HG02678 (cell line): Measurements from ENCODE around the gene RBM26.

Experiments used
- ATAC-seq: cut with Tn5 transposase; IDR thresholded peaks from one replicate; pipeline ENCODE4 v1.9.1; 2021; ENCODE audit warnings: mild to moderate bottlenecking, moderate library complexity; ENCODE audit not compliant: unreplicated experiment

Gene RBM26

DNA sequence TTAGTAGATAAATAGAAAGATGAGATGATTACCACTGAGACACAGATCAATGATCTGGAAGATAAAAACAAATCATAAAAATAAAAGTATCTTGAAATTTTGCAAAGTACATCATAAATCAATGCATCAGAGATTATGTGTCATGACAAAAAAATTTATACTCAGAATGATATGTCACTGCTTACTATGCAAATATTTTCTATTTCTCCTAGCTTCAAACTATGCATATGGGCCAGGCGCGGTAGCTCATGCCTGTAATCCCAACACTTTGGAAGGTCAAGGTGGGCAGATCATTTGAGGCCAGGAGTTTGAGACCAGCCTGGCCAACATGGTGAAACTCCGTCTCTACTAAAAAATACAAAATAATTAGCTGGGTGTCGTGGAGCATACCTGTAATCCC is 17.3 kb upstream of the RBM26 start:
- no peak for ATAC-seq

DNA sequence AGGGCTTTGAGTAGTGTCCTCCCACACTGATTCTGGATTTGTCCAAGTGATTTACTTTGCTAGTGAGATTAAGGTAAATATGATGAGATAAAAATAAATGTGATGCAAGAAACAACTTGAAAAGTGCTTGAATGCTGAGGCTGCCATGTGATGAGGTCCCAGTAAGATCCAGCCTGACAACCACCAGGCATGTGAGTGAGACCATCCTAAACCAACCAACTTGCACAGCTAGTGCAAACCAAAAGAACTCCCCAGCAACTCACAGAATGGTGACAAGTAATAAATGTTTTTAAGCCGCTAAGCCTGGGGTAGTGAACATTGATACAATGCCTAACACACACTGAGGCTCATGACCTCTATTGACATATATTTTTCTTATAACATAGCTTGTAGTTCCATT is 13.3 kb upstream of the RBM26 start:
- no peak for ATAC-seq

DNA sequence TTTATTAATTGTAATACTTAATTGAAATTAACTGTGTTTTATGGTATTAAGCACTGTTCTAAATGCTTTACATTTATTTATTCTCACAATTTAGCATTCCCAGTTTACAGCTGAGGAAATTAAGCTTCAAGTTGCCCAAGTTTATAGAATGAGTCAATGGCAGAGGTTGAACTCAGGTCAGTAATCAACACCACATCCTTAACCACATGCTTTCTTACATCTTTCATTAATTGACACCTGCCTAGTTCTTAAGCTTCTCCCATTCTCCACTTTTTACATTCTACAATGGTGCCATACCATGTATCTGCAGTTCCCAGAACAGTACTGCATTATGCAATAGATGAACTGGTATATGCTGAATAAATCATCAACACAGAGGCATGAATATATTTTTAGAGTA is 11.7 kb upstream of the RBM26 start:
- ATAC-seq = no peak

DNA sequence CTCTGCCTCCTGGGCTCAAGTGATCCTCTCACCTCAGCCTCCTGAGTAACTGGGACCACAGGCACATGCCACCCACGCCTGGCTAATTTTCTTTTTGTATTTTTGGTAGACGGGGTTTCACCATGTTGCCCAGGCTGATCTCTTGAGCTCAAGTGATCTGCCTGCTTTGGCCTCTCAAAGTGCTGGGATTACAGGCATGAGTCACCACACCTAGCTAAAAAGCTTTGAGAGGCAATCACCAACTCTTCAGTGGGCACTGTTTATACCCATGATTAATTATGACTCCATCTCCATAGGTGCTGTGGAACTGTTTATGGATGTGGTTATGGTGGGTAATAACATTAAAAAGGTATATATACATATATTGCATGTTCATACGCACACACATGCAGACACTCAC is 7.5 kb upstream of the RBM26 start:
- ATAC-seq = no peak

DNA sequence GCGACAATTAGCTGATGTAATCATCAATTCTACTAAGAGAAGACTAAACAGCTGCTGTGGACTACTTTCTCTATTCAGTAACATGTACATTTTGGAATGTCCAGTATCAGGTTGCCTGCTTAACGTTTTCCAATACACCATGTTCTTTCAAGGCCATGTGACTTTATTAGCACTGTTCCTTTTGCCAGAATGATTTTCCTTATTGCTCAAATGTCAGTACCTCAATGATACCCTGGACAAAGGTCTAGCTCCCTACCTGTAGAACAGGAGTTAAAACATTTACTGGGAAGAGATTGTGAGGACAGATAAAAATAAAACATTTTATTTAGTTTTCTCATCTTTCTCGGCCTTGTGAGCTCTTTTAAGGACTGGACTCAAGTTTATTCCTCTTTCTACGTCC is 3.8 kb upstream of the RBM26 start:
- ATAC-seq = no peak

DNA sequence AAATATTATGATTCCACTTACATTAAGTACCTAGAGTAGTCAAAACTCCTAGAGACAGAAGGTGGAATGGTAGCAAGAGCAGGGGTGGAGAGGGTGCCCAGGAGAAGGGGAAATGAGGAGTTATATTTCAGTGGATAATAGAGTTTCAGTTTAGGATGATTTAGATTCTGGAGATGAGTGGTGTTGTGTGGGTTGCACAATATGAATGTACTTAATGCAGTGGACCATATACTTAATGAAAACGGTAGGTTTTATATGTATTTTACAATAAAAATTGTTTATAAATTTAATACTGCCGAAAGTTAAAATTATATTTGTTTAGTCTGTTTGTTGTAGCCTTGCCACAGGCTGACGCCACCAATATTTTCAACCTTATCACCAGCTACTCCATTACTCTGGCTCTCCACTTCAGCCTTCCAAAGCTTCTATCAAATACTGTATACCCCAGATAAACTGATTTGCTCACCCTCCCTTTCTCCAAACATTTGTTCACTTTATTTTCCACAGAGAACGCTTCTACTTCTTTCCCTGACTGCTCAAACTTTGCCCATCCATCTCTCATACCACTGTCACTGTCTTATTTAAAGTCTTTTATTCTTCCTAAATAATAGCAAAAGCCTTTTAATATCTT is 1.4 kb upstream of the RBM26 start:
- ATAC-seq = no peak

DNA sequence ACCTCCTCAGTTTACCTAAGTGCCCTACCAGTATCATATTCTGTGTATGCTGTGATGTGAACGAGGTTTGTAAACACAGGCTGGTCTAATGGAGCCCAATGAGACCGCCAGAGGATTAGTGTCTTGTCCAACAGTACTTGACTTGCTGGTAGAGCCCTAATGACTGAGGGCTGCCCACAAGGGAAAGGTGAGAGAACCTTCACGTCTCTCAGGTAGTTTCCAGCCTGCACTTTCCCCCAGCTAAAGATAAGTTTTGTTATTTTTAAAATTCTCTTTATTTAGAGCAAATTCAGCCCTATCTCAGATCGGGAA is 498 bp upstream of the RBM26 start:
- peak; percentile 26 for ATAC-seq

DNA sequence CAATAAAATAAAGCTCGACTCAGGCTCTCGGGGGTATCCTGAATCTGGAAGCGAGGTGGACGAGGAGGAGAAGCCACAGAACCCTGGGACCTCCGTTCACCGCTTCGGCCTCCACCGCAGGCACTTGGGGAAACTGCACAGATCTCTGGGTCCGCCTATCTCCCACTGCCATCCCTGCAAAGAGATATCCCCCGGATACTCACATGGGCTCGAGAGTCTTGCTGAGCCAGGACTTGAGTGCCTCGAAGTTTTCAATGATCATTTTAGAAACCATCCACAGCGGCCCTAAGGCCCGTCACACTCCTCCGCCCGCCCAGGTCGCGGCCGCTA is 589 bp downstream of the RBM26 start:
- peak; percentile 45 for ATAC-seq

DNA sequence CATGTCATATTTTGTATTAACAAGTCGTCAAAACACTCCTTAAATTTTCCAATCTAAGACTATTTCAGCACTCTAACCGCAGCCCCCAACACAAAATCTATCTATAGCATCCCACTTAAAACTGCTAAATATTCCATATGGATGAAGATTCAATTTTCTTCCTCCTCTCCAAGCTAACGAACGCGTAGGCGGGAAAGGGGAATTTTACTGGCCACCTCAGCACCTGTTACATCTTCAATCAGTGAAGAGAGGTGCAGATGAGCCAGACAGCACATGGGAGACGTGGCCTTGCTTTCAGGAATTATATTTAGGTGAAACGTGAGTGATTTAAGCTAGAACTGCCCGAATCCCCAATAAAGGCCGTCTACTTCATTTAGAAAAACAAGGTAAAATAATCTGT is 1.1 kb downstream of the RBM26 start:
- no peak for ATAC-seq

DNA sequence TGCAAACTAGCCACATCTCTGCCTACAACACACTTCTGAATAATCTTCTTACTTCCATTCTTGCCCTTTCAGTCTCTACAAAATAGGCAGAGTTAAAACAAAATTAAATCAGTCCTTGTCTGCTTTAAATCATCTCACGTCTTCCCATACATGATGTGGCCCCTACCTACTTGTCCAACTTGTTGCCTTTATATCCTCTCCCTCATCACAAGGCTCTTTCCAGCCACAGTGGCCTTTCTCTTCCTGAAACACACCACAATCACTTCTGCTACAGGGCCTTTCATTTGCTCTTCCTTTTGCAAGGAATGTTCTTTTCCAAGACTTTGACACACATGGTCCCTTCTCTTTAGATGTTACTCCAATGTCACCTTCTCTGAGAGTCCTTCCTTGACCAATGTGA is 1.7 kb downstream of the RBM26 start:
- ATAC-seq = no peak

DNA sequence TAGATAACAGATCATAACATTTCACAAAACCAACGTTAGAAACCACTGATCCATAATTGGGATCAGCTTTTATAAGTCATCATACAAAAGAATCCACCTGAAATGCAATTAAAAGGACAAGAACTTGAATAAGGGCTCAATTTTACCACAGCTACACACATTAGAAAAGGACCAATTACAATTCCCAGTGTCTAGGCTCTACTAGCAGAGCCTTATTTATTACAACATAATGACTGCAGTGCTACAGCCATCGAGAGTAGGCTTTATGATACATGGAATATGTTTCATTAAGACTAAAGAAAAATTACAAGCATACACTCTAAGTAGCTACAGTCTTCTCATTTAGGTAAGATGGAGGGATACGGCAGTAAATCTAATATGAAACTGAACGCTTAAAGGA is 2.9 kb downstream of the RBM26 start:
- no peak for ATAC-seq

DNA sequence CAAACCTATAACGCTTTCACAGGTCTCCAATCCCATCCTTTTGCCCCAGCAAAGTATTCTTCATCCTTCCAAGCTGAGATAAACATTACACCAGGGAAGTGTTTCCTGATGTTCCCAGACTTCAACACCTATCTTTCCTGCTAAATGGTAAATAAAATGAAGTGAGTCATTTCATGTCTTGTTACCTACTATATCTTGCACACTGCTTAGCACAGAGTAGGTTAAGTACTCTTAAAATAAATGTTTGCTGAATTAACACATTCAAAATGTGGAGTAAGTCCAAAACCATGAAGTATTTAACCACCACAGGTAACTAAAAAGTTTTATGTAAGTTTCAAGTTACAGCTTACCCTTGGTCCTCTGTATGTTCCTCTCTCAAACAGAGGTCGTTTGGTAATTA is 3.4 kb downstream of the RBM26 start:
- no peak for ATAC-seq

DNA sequence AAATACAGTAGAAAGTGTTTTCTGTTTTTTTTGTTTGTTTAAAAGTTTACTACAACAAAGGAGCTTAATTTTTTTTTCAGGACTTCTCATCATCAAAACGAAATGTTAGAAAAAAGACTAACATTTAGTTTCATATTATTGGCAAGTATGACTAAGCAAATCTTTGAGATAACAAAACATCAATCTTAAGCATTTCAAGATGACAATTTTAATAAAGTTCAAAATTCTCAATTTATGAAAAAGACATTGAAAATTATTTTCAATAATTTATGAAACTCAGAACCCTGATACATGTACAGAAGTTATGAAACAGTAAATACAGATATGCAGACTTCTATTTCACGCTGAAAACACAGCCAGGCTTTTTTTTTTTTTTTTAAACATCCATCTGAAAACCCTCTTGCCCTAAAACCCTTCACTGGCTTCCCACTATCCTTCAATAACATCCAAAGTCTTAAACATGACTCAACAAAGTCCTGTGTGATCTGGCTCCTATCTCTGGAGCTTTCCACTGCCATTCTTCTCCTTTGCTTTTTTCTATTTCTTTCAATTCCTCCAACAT is 3.9 kb downstream of the RBM26 start:
- no peak for ATAC-seq

DNA sequence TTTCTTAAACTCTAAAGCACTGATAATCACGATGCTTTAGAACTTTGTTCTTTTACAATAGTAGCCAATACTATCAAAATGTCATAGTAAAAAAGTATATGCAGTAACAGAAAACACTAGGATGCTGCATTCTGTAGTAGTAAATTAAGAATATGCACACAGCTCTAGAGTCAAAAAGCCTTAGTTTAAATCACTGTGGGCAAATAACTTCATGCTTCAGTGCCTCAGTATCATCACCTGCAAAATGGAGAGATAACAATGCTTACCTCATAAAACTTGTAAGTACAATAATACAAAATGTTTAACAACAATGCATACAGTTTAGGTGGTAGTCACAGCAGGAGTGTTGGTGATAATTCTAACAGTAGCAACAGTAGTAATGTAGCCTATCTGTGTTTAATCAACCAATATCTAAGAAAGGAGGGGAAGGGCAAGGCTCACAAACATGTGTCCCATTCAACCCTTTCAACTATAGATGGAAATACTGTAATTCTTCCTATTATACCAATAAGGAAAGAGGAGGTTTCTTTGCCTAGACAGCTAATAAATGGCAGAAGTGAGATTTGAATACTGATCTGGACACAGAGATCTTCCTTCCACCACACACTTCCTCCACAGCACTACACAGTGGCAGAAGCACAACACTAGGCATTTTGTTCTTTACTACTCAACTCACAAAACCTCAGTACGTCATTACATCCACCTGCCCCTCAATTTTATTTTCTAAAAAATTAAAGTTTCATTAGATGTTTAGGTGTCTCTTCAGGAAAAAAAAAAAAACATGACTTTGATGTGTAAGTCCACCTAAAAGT is 4.6 kb downstream of the RBM26 start:
- ATAC-seq = peak; percentile 42

DNA sequence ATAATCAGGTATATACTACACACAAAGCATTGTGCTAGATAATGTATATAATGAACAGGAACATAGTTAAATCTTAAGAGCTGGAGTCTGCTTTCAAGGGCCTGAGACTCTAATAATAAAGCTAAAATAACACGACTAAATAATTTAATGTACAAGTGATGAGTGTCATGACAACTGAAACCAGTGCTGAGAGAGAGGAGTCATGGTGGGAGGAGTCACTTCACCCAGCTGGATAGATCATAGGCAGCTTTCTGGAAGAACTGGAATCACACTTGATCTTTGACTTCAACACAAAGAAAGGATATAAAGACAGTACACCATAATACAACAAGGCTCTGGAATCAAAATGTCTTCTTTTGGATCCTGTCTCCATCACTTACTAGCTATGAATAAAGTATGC is 7.1 kb downstream of the RBM26 start:
- no peak for ATAC-seq

DNA sequence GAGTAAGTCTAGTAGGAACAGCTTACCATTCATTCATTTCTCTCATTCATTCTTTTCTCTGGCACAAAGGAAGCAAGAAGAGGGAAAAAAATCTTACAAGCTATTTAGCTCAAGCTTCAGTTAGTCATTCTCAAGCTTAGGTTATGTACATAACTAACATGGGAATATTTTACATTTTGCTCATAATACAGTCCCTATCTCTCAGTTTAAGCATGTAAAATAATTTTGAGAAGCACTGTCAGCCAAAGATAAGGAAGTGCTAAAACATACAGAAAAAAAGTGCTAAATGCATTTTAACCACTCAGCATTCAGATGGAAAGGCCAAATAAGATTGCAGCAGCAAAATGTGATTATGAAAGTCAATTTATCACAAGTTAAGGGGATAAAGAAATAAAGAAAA is 7.9 kb downstream of the RBM26 start:
- no peak for ATAC-seq

DNA sequence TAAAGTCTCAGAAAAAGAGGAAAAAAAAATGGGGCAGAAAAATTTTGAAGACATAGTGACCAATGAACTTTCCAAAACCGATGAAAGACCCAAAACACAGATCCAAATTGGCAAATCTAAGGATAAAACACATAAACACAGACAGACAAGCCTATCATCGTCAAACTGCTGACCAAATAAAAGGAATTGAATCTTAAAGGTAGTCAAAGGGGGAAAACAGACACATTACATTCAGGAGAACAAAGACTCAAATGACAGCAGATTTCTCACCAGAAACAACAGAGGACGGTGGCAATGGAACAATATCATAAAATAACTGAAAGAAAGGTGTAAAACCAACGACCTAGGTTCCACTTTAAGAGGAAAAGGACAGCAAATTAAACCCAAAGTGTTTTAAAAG is 10.2 kb downstream of the RBM26 start:
- ATAC-seq = no peak

DNA sequence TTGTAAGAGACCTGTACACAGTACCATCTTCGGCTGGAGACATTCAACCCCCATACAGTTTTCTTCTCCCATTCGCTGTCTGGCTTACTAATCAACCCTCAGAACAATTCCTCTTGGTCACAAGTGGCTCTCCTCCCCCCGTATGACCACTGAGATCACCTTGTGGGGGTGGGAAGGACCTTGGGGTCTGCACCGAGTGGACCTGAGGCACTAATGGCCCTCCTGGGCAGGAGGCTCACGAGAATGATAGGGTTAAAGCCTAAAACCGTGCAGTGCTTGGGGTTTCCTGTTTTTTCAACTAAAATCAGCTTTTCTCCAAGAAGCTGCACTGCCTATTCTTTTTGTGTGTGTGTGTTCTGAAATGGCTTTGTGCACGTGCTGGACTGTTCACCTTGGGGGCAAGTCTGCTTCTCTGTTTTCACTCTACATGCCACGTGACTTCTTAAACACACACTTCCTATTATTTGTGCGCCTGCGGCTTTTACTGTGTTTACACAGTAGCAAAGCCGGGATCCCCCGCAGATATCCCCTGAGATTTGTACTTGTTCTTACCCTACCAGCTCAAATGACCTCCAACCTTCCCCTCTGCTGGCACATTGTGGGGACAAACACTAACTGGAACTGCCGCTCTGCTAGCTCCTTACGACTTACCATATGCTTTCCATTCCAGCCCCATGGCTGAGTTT is 12.3 kb downstream of the RBM26 start:
- ATAC-seq = peak; percentile 81

DNA sequence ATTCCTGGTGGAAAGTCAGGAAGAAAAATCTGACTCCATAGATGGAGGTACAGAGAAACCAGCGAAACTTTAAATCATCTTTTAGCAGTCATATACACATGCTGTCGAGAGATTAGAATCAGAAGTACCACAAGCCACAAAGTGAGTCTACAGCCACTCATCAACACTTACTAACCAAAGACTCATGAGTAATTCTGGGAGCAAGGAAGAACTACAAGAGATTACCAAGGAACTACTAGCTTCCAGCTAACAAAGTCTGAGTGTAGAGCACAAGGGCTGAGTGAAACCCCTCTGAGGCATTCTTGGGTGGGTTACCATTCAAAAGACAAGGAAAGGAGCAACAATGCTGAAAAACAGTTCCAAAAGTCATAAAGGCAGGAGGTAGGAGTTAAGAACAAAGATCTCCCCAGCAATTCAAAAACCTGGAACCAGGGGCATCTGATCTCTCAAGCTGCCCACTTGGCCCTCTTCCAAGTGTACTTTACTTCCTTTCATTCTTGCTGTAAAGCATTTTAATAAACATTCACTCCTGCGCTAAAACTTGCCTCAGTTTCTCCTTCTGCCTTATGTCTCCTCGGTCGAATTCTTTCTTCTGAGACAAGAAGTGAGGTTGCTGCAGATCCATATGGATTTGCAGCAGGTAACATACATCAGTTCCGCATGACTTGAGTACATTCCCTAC is 13.0 kb downstream of the RBM26 start:
- ATAC-seq = peak; percentile 41

DNA sequence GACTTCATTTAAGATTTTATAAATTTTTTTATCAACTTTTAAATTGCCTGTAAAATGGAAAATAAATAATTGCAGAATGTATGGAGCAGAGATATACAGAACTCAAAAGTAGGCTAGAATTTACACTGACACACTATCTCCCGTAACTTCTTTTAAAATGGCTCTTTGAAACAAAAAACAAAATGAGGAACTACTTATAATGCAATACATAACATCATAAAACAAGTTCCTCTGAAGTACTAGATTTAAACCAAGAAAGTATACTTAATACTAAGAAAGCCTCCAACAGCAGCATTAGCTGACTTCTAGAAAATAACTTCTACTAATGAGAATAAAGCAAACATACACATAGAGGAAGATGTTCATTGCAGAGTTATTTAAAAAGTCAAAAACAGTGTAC is 17.0 kb downstream of the RBM26 start:
- no peak for ATAC-seq

DNA sequence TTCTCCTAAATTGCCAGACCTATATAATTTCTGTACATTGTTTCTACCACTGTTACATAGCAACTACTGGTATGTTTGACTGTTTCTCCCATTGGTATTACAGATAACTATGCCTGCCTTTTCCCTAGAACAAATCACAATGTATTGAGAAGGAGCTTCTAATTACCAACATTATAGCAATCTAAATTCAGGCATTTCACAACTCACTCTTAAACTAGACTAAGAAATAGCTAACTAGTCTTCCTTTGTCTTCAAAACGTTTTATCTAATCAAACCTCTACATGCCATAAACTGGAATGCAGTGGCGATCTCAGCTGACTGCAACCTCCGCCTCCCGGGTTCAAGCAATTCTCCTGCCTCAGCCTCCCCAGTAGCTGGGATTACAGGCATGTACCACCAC is 18.2 kb downstream of the RBM26 start:
- no peak for ATAC-seq
